Stimulated activated CD8-positive, alpha-beta memory T cell treated with anti-CD3 and anti-CD28 coated beads, Interleukin-7, amount 100 ng/mL, for 48 hours (primary cell): Measurements from ENCODE around the gene IFITM1.
A peak's percentile ranks its signal among the peaks of the same experiment; 100 is the strongest.

Experiments
- DNase-seq, 2 donors: peaks; one replicate each; pipeline ENCODE4 v3.0.0-alpha.2; 2020; ENCODE audit warnings: low read depth in 1 of 2; ENCODE audit errors: extremely low read depth in 1 of 2

IFITM1 gene

DNA sequence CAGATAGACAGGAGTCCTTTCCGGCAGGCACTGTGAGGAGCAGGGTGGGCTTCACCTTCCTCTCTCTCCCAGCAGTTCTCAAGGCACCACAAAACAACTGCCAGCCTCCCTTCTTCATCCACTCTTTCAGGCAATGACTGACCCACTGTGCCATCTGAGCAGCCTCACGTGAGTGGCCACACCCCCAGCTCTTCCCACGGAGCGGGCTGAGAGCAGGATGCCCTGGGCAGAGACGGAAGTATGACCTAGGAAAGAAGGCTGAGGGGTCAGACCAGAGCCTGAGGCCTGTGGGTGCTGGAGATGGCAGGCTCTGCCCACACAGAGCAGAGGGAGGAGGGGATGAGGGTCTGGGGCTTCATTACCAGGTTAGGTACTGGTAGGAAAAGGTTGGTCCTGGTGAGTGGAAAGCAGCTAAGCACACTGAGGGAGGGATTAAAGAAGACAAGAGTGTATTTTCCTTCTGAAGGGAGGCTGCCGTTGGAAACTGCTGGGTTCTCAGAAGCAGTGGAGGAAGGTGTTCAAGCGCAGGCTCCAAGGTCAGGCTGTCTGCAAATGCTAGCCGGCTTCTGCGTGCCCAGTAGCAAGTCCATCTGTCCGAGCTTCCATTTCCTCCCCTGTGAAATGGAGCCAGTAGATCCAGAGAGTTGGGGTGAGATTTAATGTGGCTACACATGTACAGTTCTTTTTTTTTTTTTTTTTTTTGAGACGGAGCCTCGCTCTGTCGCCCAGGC, 31.0 kb upstream of the IFITM1 start:
- no peak for DNase-seq

DNA sequence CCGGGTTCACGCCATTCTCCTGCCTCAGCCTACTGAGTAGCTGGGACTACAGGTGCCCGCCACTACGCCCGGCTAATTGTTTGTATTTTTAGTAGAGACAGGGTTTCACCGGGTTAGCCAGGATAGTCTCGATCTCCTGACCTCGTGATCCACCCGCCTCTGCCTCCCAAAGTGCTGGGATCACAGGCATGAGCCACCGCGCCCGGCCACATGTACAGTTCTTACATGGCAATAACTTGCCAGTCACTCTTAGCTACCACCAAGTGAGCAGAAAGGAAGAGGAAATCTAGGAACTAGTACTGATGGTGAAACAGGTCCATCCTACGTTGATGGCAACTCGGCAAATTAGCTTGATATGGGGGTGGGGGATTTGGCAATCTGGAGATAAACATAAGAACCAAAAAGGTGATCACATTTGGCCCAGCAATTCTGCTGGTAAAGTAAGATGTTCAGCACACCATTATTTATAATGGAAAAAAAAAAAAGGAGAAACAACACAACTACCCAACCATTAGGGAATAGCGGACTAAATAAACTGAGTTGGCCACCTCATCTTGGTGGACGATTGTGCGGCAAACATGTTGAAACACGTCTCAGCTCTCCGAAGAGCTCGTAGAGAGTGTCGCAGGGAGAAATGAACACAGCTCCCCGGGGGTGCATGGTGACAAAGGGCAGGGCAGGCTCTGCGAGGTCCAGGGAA, 30.3 kb upstream of the IFITM1 start:
- DNase-seq, result no peak

DNA sequence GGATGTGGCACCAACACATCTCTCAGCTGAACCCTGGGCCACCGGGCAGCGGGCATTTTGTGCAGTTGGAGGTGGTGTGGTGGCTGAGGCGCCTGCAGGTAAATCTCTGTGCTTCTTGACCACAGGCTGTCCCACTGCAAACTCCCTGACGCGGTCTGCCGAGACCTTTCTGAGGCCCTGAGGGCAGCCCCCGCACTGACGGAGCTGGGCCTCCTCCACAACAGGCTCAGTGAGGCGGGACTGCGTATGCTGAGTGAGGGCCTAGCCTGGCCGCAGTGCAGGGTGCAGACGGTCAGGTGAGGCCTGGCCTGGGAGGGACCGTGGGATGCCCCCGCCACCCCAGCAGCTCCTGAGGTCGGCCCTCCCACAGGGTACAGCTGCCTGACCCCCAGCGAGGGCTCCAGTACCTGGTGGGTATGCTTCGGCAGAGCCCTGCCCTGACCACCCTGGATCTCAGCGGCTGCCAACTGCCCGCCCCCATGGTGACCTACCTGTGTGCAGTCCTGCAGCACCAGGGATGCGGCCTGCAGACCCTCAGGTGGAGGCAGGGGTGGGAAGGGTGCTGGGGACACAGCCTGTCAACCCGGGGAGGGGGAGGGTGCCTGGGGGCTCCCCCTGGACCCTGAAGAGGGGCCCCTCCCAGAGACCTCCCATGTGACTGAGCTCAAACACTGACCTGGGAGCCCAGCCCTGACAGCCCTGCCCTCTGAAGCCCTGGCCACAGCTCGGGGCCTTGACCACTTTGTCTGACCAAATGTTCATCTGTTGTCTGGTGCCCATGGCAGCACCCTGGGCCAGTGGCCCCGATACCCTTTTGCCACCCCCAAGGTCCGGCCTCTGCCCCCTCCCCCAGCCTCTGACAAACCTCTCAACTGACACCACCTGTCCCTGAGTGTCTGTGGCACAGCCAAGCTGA, 29.5 kb upstream of the IFITM1 start:
- no peak for DNase-seq

DNA sequence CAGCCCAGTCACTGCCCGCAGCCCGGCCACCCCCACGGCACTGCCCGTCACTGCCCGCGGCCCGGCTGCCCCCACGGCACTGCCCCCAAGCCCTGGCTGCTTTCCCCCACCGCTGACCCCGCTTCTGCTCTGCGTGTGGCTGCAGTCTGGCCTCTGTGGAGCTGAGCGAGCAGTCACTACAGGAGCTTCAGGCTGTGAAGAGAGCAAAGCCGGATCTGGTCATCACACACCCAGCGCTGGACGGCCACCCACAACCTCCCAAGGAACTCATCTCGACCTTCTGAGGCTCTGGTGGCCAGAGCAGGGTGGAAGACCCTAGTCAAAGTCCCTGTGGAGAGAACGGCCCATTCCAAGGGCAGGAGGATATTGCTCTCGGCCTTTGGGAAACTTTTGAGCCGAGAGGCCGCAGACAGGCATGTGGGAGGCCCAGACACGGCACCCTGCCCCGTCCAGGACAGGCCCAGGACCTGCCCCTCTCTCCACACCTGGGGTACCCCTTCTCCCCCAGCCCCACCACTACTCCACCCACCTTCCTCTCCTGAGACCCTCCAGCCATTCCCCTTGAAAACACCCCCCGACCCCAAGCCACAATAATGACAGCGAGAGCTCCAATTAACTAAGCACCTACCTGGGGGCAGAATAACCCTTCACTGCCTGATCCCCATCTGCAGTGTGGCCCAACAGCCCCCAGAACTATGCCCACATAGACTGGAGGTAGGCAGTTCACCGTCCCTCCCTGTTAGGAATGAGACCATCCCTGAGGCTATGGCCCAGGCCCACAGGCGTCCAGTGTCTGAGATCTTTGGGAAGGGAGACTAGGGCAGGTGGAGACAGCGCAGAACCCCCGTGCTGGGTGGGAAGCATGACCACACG, 28.6 kb upstream of the IFITM1 start:
- DNase-seq, result no peak

DNA sequence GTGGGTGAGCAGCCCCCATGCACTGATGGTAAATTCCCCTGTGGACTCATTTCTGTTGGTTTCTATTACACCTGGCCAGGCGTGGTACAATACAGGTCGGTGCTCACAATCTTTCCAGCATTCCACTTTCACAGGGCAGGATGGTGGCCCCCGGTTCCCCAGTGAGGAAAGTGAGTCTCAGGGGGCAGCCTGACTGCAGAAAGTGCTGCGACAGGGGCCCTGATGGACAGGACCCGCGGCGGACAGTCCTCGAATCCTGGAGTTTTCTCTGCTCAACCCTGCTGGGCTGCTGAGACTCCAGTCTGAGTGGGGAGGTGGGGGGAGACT, 28.0 kb upstream of the IFITM1 start:
- no peak for DNase-seq

DNA sequence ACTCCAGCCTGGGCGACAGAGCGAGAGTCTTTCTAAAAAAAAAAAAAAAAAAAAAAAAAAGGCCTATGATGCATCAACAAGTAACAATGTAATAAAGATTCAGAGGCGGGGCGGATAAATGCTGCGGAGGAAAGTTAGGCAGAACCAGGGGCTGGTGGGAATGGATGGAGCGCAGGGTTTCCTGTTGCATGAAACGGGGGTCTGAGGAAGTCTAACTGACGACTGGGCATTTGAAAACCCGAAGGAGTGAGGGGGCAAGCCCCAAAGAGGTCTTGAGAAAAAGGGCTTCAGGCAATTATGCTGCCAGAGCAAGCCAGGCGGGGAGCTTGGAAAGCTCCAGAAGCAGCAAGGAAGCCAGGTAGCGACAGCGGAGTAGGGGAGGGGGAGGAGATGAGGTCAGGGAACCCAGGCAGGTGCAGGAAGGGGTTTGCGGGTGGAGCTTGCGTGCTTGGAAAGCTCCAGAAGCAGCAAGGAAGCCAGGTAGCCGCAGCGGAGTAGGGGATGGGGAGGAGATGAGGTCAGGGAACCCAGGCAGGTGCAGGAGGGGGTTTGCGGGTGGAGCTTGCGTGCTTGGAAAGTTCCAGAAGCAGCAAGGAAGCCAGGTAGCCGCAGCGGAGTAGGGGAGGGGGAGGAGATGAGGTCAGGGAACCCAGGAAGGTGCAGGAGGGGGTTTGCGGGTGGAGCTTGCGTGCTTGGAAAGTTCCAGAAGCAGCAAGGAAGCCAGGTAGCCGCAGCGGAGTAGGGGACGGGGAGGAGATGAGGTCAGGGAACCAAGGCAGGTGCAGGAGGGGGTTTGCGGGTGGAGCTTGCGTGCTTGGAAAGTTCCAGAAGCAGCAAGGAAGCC, 26.6 kb upstream of the IFITM1 start:
- peak in 1 of 2 donors; percentile 44 for DNase-seq

DNA sequence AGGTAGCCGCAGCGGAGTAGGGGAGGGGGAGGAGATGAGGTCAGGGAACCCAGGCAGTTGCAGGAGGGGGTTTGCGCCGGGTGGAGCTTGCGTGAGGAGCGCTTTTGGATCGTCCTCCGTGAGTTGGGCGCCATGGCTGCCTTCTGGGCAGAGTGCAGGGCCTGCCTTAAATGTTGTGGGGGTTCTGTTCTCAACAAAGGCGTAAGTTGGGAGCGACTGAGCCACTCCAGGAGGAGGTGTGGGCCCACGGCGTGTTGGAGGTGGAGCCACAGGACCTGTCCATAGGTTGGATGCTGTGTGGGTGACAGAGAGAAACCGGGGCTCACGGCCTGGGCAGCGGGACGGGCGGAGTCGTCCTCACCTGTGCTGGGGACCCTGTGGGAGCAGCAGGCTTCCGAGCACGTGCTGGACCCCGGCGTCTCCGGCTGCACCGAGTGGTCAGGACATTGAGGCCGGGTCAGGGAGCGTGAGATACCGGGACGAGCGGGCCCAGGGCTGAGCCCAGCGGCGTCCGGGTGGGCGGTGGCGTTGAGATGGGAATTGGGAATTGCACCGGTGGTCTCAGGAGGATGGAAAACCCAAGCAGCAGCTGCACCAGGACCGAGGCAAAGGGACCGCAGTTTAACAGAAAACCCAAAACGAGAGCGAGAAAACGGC, 25.9 kb upstream of the IFITM1 start:
- no peak for DNase-seq

DNA sequence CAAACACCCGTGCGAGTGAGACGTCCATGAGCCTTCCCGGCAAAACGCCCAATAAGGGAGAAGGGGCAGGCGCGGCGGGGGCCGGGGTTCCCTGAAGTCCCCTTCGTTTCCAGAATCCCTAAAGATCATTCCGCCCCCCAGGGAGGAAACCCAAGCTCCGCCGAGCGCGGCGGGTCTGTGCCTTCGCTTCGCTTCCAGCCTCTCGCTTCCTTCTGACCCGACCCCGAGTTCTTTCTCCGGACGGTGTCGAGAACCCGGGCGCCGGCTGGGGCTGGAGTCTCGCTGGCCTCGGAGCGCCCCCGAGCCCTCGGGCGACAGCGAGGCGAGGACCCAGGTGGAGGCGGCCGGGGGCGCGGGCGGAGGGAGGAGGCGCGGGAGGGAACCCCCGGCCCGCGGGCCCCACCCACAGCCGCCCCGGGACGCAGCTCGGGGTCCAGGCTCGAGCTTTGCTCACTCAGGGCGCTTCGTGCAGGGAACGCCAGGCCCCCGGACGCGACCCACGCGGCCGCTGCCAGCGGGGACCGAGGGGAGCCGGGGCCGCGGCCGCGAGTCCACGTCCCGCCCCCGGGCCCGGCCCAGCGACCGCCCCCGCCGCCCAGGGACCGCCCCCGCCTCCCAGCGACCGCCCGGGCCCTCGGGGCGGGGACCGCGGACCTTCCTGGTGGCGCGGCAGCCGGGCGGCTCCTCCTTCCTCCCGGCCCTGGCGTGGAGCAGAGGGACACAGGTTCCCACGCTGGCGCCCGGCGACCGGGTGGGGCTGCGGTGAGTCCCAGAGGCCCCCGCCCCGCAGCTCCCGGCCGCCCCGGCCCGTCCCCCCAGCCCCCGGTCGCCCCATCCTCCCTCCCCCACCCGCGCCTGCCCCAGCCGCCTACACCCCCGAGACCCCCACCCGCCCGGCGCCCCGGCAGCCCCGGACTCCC, 25.1 kb upstream of the IFITM1 start, which contains the start of gene PGGHG:
Gene PGGHG, plus strand, starts transcription at position 649 of the 920 bp plus-strand sequence. CDS start 691 bp downstream, outside the sequence.
- no peak for DNase-seq

DNA sequence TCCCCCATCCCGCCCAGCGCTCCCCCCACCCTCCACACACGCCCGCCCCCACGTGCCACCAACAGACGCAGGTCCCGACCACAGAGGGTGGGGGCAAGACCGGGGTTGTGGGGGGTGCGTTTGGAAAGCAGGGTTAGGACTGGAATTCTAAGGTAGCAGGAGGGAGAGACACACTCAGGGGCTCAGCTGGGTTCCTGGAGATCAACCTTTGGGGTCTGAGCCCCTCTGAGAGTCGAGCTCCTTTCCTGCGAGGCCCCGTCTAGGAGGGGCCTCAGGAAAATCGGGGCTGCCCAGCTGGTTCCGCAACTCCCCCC, 24.5 kb upstream of the IFITM1 start:
- no peak for DNase-seq

DNA sequence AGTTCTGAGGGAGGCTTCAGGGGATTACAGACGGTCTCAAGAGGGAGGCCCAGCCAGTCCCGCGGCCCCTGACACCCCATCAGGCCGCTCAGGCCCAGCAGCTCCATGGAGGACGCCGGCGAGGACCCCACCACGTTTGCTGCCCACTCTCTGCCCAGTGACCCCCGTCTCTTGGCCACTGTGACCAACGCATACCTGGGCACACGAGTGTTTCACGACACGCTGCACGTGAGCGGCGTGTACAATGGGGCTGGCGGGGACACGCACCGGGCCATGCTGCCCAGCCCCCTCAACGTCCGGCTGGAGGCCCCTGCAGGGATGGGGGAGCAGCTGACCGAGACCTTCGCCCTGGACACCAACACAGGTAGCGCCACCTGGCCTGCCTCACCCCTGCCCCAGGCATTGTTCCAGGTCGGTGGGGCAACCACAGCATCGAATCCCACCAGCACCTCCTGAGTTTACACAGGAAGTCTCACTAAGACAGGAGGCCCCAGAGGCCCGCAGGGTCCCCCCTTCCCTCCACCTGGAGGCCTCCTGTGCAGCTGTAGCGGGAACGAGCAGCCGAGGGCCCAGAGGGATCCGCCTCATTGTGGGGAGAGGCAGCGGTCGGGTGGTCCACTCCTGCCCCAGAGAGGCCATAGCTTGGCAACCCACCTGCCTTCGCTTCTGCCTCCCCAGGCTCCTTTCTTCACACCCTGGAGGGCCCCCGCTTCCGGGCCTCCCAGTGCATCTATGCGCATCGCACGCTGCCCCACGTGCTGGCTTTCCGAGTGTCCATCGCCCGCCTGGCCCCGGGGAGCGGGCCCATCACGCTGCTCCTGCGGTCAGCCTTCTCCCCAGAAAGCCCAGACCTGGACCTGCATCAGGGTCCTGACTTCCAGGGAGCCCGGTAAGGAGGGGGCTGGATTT, 23.9 kb upstream of the IFITM1 start:
- no peak for DNase-seq

DNA sequence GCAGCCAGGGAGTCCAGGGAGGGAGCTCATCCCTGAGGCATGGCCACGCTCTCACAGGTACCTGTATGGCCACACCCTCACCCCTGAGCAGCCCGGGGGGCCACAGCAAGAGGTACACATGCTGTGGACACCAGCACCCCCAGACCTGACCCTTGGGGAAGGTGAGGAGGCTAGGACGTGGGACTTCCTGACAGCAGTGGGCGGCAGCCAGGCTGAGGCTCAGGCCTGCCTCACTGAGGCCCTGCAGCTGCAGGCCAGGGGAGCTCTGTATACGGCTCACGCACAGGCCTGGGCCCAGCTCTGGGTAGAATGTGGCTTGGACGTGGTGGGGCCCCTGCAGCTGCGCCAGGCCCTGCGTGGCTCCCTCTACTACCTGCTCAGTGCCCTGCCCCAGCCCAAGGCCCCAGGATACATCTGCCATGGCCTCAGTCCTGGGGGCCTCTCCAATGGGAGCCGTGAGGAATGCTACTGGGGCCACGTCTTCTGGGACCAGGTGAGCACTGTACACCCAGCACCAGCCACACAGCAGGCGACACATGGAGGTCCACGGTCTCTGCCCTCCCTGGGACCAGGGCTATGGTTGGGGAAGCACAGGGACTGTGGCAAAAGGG, 23.1 kb upstream of the IFITM1 start:
- DNase-seq, result no peak

DNA sequence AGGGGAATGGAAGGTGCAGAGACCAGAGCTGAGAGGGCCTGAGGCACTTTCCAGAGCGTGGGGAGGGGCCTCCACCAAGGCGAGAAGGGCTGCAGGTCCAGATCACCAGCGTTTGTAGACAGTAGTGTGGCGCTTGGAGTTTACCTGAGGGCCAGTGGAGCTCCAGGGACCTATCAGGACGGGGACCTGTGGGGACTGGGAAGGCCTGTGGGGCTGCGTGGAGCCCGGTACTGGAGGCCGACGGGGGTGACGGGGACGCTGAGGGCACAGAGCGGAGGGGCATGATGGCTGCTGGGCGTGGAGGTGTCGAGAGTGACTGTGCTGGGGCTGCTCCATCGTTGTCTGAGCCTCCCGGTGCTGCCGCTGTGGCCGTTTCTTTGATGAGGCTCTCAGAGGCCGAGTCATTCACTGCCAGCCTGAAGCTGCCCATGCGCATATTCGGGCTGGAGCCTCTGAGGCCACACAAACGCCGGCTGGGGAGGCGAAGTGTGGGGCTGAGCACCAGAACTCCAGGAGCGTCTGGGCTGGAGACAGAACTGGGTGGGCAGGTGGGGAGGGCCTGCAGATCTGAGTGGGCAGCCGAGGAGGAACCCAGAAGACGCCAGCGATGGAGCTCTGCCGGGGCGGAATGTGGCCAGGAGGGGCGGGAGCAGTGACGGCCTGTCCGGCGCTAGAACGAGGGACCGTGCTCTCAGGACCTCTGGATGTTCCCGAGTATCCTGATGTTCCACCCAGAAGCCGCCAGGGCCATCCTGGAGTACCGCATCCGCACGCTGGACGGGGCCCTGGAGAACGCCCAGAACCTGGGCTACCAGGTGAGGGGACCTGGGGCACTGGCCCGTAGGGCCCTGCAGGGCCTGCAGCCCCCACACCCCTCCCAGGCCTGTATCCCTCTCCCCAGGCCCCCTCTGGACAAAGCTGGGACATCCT, 22.3 kb upstream of the IFITM1 start:
- DNase-seq, result no peak

DNA sequence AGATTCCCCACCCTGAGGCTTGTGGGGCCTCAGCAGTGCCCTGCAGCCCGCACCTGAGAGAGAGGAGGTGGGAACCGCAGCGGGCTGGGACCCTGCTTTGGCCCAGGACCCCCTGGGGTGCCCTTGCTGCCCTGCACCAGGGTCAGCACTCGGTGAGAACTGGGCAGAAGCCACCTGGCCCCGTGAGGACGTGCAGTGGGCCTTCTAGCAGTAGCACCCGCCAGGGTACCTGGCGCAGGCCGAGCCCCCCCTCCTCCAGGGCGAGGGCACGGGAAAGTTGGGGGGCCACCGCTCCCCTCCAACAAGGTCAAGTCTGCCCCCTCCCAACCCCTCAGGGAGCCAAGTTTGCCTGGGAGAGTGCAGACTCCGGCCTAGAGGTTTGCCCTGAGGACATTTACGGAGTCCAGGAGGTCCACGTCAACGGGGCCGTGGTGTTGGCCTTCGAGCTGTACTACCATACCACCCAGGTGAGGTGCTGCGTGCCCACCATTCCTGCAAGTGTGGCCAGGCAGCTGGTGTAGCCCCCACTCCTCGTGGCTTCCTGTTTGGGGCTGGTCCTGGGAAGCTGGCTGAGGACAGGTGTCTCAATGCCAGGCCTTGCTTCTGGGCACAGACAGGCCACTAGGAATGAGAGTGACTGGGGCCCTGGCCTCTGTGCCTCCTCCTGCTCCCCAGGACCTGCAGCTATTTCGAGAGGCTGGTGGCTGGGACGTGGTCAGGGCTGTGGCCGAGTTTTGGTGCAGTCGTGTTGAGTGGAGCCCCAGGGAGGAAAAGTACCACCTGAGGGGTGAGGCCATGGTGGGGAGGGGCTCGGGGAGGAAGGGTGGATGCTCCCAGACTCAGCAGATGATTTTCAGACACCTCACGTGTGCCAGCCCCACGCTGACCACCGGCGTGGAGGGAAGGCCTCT, 21.4 kb upstream of the IFITM1 start:
- DNase-seq, result no peak

DNA sequence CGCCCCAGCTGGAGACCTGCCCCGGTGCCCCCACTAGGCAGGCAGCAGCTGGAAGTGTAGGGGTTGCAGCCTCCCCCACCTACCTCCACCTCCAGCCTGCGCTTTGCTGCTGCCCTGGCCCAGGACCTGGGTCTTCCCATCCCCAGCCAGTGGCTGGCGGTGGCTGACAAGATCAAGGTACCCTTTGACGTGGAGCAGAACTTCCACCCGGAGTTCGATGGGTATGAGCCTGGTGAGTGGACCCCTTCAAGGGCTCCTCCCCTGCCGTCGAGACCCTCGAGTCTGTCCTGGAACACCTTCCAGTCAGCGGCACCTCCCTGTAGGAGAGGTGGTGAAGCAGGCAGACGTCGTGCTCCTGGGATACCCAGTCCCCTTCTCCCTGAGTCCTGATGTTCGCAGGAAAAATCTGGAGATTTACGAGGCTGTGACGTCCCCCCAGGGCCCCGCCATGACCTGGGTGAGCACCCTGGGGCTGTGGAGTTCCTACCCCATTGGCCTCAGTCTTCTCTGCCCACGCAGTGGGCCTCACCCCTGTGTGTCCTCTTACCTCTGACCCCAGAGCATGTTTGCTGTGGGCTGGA, 20.5 kb upstream of the IFITM1 start:
- no peak for DNase-seq
